K562 (cell line): ENCODE results near the gene MRNIP. TPM values are rescaled to one million over a fixed set of nuclear protein-coding genes. Genes with fewer than 3 reads are reported as not detected.

Experiments used
- ATAC-seq: fragments of 200-7000 bp; cut with Tn5 transposase; 3 replicates; pipeline ENCODE4 v1.9.1; 2020; ENCODE audit warnings: moderate library complexity
- BruUV-seq: library from RNA; stranded (reverse); fragments of 400-500 nt; replicated peaks from 2 replicates; lab custom pipeline; 2021; lab: Mats Ljungman, UMichigan
- CTCF ChIA-PET: fragments of 300-600 bp; formaldehyde crosslinking; extraction: SDS; loops from one replicate; lab custom pipeline; 2021; ENCODE audit warnings: low intra/inter-chr PET ratio; lab: Yijun Ruan, JAX
- POLR2A ChIA-PET: fragments of 300-600, 350-650 bp; sonication (Branson Sonifier 250); formaldehyde crosslinking; extraction: SDS; loops from one replicate; lab custom pipeline; 2021; ENCODE audit warnings: antibody characterized with exemption, inconsistent platforms; lab: Yijun Ruan, JAX
- DNase-seq, 4 experiments: peaks; one replicate each; pipeline versions ENCODE4 v3.0.0 to v3.0.0-alpha.2; 2011 to 2018; ENCODE audit warnings: low spot score in 3 of 4, mixed read lengths in 3 of 4; ENCODE audit errors: extremely low read depth in 1 of 4
- FAIRE-seq: peaks from 2 replicates; lab custom pipeline; 2011; peaks lifted over from hg19 to GRCh38; lab: Jason Lieb, UNC
- H2AFZ ChIP-seq: 2 replicates; pipeline ENCODE4 v1.6.0; 2011; ENCODE audit warnings: low read depth, low read length, control low read depth, inconsistent platforms
- H3K27ac ChIP-seq: fragments of 200-600 bp; 3 replicates; pipeline ENCODE4 v1.8.0; 2011; ENCODE audit warnings: low read depth, mild to moderate bottlenecking, control low read depth, inconsistent platforms, low read length, moderate library complexity, mixed read lengths; ENCODE audit errors: extremely low read depth
- H3K27me3 ChIP-seq, 2 experiments: fragments of 300-600 bp in 1 of 2; 2 replicates in 1 of 2; 3 replicates in 1 of 2; pipeline versions ENCODE4 v1.6.0 to v1.8.0; 2011; ENCODE audit warnings: inconsistent platforms in 2 of 2, low read length in 2 of 2, mild to moderate bottlenecking in 1 of 2, mixed read lengths in 1 of 2, moderate library complexity in 1 of 2; ENCODE audit not compliant: control insufficient read depth in 2 of 2, insufficient read depth in 2 of 2
- H3K36me3 ChIP-seq: fragments of 300-600 bp; 3 replicates; pipeline ENCODE4 v1.8.0; 2011; ENCODE audit warnings: mild to moderate bottlenecking, low read length, inconsistent platforms; ENCODE audit not compliant: control insufficient read depth, insufficient read depth
- H3K4me1 ChIP-seq, 2 experiments: fragments of 200-600 bp in 1 of 2; replicated peaks in 1 of 2; 2 replicates in 1 of 2; 3 replicates in 1 of 2; pipeline versions ENCODE4 v1.5.1 to v1.8.0; 2011; ENCODE audit warnings: inconsistent platforms in 2 of 2, low read length in 2 of 2, mild to moderate bottlenecking in 1 of 2, mixed read lengths in 1 of 2, moderate library complexity in 1 of 2; ENCODE audit not compliant: control insufficient read depth in 2 of 2, insufficient read depth in 2 of 2
- H3K4me2 ChIP-seq: 2 replicates; pipeline ENCODE4 v1.6.1; 2011; ENCODE audit warnings: low read length, control low read depth, inconsistent platforms, mixed read lengths; ENCODE audit not compliant: insufficient read depth
- H3K4me3 ChIP-seq: fragments of 200-600 bp; sonication (generic), shearing (Covaris generic); 2 replicates; pipeline ENCODE4 v1.5.1; 2016; ENCODE audit warnings: control low read depth, inconsistent platforms
- H3K79me2 ChIP-seq: fragments of 200-600 bp; 3 replicates; pipeline ENCODE4 v1.8.0; 2011; ENCODE audit warnings: low read length, inconsistent platforms; ENCODE audit not compliant: control insufficient read depth, insufficient read depth
- H3K9ac ChIP-seq, 2 experiments: 2 replicates each; pipeline versions ENCODE4 v1.6.0 to v1.6.1; 2011; ENCODE audit warnings: low read depth in 2 of 2, low read length in 2 of 2, control low read depth in 1 of 2, inconsistent platforms in 1 of 2, mild to moderate bottlenecking in 1 of 2, mixed read lengths in 1 of 2; ENCODE audit not compliant: insufficient read depth in 1 of 2
- H3K9me1 ChIP-seq: one replicate; pipeline ENCODE4 v1.6.0; 2011; ENCODE audit warnings: inconsistent platforms, mild to moderate bottlenecking, low read length, moderate library complexity; ENCODE audit not compliant: control insufficient read depth, insufficient read depth
- H3K9me3 ChIP-seq: replicated peaks from 2 replicates; pipeline ENCODE4 v1.5.1; 2011; ENCODE audit warnings: low read depth, low read length, inconsistent platforms; ENCODE audit not compliant: control insufficient read depth, insufficient read depth
- H4K20me1 ChIP-seq: replicated peaks from 2 replicates; pipeline ENCODE4 v1.6.1; 2011; ENCODE audit warnings: low read length, inconsistent platforms, mixed read lengths; ENCODE audit not compliant: control insufficient read depth, insufficient read depth
- YBX1 ChIP-seq: fragments of 450-650 bp; IDR thresholded peaks from 2 replicates; pipeline ENCODE4 v1.7.1; 2016; ENCODE audit warnings: mild to moderate bottlenecking
- ZNF592 ChIP-seq: fragments of 450-650 bp; IDR thresholded peaks from 2 replicates; pipeline ENCODE4 v1.6.1; 2017; ENCODE audit warnings: antibody characterized with exemption, mild to moderate bottlenecking
- WGBS: fragments of 100-300 bp; shearing (Covaris generic); methylation state at CpG from one replicate; pipeline ENCODE4 v1.1.6; 2016; ENCODE audit warnings: low coverage, mixed read lengths; ENCODE audit not compliant: insufficient coverage; ENCODE audit errors: missing lambda C conversion rate; 5-methylcytosine and 5-hydroxymethylcytosine counted together
- in situ Hi-C: fragments of 300-500 bp; cut with MboI; formaldehyde crosslinking; loops from 4 replicates; pipeline ENCODE4 v1.15.0; 2018; ENCODE audit warnings: inconsistent platforms, mixed read lengths
- intact Hi-C: fragments of 100-400 bp; cut with micrococcal nuclease; formaldehyde crosslinking; loops from 2 replicates; pipeline ENCODE4 v1.14.2; 2022
- polyA plus RNA-seq, 8 experiments: library from polyadenylated mRNA; depleted of rRNA in 4 of 8; stranded (reverse) in 5 of 8; unstranded in 3 of 8; fragments of >200 nt; fragmentation: Nextera tagmentation in 2 of 8; fragmentation: Illumina TruSeq in 1 of 8; extraction: Ambion mirVana in 2 of 8; extraction: Trizol in 1 of 8; gene quantifications; 2 replicates each; pipeline versions ENCODE4 v1.2.1 to v1.2.3, GENCODE V29; 2011 to 2014; ENCODE audit warnings: inconsistent platforms in 1 of 8, missing spikeins in 1 of 8
- total RNA-seq, 7 experiments: library from RNA; depleted of rRNA in 6 of 7; stranded (reverse); fragments of >200 nt in 6 of 7; fragmentation: Illumina TruSeq in 2 of 7; extraction: Trizol in 2 of 7; gene quantifications; 2 replicates each; pipeline versions ENCODE4 v1.2.1 to v1.2.3, GENCODE V29; 2011 to 2021; ENCODE audit warnings: low replicate concordance in 1 of 7

MRNIP gene
- total and polyA plus RNA-seq, 9 of the 15 experiments (the other 6 are each of a cell fraction or from before 2014, with no cell fraction given), result 3.6 to 39.0 (median 16.8) TPM

GRCh38 chr5:179814090-179814489 is 44.5 kb downstream of the MRNIP start:
- Histone ChIP-seq H4K20me1 (no peaks in the 10 kb centered on the region), H3K27ac (no peak overlapping the region), H3K9me1 (no peaks in the 10 kb centered on the region), H3K4me2 (no peak overlapping the region), H3K36me3 (peaks cover 35% of the 10 kb centered on the region; the same call in 2 of the 3 replicates), H3K27me3 (no peaks in the 10 kb centered on the region), H3K9ac (no peak overlapping the region), H3K79me2 (peaks cover 49% of the 10 kb centered on the region), H3K4me1 (peaks cover 18 to 49% of the 10 kb centered on the region in 2 experiments), H3K4me3 (no peak overlapping the region), H3K9me3 (no peaks in the 10 kb centered on the region), H2AFZ (no peak overlapping the region)
- in situ Hi-C loops (no loop called here), intact Hi-C loops (no loop called here)
- 78% methylated on average over 3 of the region's 3 CpGs for WGBS
- ATAC-seq, result no peak
- TF ChIP-seq ZNF592, result 0 out of 2 replicates have a peak, but pooled peaks have one; percentile 21
- TF ChIP-seq YBX1, result no peak
- ChIA-PET POLR2A (interaction anchor here (0.9 kb wide), 1 partner anchor 23 kb away, joined by 3 read pairs; no protein-coding TSS in a partner anchor), CTCF (no interaction called here)
- no TSS peak for BruUV-seq
- no peak for FAIRE-seq
- no peak for DNase-seq
